Peyer's patch (tissue), 4 donors: ENCODE measurements around the gene ARMC8.

Source experiments
- CTCF ChIP-seq, 6 experiments: fragments of 450-650 bp in 4 of 6; fragments of 200-600 bp in 2 of 6; sonication (generic) in 1 of 6; IDR thresholded peaks; one replicate each; pipeline ENCODE4 v1.5.1; 2017 to 2019; ENCODE audit warnings: antibody characterized with exemption in 6 of 6, mild to moderate bottlenecking in 3 of 6, moderate library complexity in 1 of 6
- POLR2A ChIP-seq, 2 donors: fragments of 450-650 bp; IDR thresholded peaks; one replicate each; pipeline ENCODE4 v1.5.1; 2017; ENCODE audit warnings: antibody characterized with exemption in 2 of 2, mild to moderate bottlenecking in 2 of 2, moderate library complexity in 2 of 2

DNA sequence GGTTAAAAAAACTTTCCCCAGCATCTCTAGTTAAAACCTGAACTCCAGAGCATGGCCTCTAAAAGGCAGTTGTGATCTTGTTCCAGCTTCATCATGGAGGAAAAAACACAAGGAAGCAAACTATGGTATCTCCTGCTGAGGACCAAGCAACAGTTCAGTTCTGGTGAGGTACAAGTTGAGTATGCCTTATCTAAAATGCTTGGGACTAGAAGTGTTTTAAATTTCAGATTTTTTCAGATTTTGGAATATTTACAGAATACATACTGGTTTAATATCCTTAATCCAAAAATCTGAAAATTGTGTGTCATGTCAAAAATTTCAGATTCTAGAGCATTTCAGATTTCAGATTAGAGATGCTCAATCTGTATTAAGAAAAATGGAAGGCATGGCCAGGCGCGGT, 22.0 kb upstream of the ARMC8 start:
- TF ChIP-seq POLR2A (IDR thresholded peaks at IDR 0.05) = no peak
- TF ChIP-seq CTCF (IDR thresholded peaks at IDR 0.05) = no peak
